Skin of body (tissue), 2 donors: ENCODE measurements around the gene ADAMTS14. TPM values are rescaled to one million over a fixed set of nuclear protein-coding genes. Genes with fewer than 3 reads are reported as not detected.
"Not testable (repeated sequence)": the region's sequence is repeated elsewhere in the genome, so short reads cannot be mapped to it uniquely, and the experiment has no call there.

Source experiments
- DNase-seq: peaks from one replicate; lab custom pipeline; 2025; lab: John Stamatoyannopoulos, UW
- total RNA-seq: library from RNA; depleted of rRNA; stranded (reverse); fragments of >200 nt; gene quantifications from one replicate; pipeline ENCODE4 v1.2.3, GENCODE V29; 2014

Gene ADAMTS14
- total RNA-seq, 1 donor from 2014 or later = 5.2 TPM

DNA sequence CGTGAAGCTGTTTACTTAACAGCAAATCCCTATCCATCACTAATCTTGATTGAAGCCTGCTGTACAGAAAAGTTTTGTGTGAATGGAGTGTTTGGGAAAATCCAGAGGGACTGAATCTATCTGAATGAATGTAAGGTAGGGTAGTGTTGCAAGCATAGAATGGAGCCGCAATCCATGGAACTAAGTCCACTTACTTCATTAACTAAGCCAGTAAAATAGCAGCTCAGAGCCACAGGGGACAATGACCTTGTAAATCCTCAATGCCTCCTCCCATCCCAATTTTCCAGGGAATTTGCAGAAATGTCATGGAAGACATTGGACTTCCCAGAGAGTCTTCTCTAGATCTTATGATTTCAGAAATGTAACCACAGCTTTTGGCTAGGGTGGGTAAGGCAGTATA is 97.7 kb downstream of the ADAMTS14 start:
- DNase-seq = no peak

DNA sequence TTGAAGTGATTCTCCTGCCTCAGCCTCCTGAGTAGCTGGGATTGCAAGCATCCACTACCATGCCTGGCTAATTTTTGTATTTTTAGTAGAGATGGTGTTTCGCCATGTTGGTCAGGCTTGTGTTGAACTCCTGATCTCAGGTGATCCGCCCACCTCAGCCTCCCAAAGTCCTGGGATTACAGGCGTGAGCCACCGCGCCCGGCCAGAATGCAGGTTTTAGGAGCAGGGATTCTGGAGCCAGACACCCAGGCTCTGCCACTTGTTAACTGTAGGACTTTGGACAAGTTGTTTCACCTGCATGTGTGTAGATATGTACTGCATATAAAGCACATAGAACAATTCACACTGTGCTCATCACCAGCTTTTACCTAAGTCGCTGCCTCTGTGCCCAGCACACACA is 98.2 kb downstream of the ADAMTS14 start:
- not testable (repeated sequence) for DNase-seq

DNA sequence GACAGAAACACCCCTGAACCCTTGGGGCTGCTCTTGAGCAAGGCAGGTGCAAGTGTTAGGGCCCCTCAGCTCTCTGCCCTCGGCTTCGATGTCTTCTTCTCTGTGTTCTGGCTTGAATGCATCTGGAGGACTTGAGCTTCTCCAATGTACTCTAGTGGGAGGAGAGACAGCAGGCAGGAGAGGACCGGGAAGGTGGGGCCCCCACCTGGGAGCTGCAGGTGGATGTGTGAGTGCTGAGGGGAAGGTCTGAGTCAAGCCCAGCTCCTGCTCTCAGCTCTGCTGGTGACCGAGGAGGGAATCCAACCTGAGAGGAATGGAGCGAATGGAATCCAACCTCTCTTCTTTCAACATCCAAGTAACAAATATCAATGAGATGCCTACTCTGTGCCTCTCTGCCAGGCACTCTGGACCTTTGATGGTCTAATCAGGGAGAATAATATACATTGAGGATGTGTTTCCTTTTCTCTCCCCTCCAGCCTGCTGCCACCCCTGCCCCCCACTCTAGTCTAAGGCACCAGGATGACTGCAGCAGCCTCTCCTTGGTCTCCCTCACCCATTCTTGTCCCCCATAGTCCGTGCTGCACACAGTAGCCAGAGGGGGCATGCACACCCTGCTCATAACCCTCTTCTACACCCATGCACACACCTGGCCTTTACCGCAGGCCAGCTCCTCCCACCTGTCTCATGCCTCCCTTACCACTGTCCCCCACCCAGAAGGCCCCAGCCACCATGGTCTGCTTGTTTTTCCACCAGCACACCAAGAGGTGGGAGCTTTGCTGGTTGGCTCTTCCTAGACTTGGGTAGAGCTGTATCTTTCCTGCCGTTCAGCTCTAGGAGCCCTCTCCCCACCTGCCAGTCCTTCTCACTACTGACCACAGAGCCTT is 99.2 kb downstream of the ADAMTS14 start:
- DNase-seq = no peak

DNA sequence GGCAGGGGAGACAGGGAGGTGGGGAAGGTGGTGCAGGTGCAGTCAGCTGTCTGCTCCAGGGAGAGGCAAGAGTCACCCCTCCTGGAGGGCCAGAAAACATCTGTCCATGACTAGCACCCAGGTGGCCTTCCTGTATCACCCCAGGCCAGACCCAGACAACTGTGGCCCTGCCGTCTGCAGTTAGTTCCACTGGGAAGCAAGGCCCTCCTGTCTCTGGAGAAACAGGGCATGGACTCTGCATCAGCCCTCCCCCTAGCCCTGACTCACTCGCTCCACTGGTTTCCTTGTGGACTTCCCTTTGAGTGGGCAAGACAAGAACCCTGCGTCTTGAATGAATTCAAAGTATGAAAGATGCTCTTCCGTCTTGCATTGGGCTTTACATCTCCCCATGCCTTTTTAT is 100.3 kb downstream of the ADAMTS14 start:
- no peak for DNase-seq

DNA sequence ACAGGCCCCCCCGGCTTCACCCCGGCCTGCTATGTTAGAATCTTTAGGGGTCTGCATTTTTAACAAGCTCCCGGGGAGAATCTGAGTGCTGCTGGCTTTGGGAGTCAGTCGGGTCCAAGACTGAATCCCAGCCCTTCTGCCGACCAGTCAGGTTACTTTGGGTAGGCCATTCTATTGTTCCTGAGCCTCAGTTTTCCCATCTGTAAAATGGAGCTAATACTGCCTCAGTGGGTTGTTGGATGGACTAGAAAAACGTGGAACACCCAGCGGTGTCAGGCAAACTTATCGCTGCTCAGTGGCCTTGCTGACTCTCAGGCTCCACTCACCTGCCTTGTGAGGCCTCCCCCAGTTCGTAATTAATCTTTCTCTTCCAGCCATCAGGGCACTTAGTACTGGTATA is 101.2 kb downstream of the ADAMTS14 start:
- DNase-seq = no peak

DNA sequence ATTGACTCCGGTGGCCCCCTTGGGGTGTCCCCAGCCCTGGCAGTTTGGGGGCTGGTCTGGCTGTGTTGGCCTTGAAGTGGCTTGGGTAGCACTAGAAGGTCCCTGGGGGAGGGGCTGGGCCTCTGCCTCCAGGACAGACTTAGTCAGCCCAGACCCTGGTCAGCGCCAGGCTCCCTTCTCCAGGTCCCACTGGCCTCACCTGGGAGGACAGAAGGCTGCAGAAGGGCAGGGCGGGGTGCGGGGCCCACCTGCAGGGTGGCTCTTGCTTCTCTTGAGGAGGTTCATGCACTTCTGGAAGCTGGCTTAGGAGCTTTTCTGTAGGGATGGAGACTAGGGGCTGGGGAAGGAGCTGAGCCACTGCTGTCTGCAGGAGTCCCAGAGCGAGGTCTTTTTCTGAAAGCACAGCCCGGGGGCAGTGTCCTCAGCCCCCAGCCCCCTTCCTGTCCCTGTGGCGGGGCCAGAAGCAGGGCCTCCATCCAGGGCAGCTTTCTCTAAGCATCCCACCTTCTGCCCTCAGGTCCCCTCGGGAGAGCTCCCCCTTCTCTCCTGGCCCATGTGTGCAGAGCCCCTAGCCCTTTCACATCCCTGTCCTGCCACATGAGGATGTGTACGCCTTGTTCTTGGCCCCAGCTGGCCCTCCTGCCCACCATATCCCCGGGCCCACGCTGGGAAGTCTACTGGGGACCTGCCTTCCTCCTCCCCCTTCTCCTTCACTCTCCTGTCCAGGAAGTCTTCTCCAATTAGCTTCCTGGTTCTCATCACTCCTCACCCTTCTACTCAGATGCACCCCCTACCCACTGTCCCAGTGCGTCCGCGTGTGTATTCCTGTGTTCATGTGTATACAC is 101.9 kb downstream of the ADAMTS14 start:
- DNase-seq = no peak

DNA sequence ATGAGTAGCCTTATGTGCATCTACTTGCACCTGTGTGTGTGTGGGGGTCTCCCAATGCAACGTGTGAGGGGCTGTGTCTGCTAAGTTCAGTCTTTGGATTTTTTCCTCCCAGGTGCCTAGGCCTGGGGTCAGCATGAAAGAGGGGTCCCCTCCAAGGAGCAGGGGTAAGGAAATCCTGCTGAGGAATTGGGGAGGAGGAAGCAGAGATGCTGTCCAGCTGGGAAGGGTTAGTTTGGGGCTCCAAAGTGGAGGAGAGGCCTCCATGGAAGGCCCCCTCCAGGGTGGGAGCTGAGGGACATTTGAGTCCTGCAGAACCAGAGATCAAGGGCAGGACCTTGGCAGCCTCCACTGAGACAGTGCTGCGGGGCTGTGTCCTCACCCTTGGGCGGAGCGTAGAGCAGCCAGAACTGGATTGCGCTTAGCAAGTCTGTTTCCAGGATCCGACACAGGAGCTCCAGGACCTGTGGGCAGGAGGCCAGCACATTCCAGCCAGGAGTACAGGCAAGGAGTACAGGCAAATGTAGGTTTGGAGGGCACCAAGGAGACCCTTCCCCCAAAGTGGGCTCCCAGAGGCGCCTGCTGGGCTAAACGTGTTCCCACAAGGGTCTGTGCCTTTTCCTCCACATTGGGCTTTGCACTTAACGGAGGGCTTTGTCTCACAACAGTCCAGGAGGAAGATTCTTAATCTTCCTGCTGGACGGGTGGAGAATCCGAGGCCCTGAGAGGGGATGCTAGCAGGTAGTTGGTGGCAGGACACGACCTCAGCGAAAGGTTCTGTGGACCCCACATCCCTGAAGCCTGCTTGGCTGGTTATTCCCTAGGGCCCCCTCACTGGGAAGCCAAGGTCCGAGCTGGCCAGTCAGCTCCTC is 102.7 kb downstream of the ADAMTS14 start:
- DNase-seq = no peak

DNA sequence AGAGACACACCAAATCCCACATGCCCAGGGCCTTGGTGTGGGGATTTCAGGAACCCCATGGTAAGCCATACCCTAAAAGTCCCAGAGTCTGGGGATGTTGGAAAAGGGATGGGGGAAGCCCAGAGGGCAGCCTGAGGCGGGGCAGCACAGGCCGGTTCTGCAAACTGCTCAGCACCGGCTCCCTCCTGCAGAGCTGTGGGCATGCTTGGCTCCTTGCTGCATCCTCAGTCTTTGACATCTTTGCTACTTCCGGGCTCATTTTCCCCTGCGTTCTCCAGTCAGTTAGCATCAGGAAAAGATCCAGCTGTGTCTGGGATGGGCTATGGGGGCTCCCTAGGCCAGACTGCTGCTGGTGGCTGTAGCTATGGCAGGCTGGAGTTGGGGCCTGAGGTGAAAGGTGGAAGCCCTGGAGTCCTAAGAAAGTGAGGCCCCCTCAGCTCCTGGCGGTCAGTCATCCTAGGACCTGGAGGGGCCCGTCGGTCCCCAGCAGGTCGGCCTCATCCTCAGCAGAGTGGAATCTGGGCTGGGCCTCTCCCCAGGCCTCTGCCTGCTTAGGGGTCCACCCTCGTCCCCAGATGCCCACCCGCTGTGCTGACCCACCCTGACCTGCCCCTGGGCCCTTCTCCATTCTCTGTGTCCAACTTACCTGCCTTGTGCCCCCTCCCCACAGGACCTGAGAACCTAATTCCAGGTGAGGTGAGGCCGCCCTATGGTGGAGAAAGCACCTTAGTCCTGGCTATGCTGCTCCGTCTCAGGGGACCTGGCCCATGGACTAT is 103.6 kb downstream of the ADAMTS14 start:
- DNase-seq = no peak

- DNase-seq = no peak
Observed at GRCh38 chr10:70776455-70777005, 104.2 kb downstream of the ADAMTS14 start.

DNA sequence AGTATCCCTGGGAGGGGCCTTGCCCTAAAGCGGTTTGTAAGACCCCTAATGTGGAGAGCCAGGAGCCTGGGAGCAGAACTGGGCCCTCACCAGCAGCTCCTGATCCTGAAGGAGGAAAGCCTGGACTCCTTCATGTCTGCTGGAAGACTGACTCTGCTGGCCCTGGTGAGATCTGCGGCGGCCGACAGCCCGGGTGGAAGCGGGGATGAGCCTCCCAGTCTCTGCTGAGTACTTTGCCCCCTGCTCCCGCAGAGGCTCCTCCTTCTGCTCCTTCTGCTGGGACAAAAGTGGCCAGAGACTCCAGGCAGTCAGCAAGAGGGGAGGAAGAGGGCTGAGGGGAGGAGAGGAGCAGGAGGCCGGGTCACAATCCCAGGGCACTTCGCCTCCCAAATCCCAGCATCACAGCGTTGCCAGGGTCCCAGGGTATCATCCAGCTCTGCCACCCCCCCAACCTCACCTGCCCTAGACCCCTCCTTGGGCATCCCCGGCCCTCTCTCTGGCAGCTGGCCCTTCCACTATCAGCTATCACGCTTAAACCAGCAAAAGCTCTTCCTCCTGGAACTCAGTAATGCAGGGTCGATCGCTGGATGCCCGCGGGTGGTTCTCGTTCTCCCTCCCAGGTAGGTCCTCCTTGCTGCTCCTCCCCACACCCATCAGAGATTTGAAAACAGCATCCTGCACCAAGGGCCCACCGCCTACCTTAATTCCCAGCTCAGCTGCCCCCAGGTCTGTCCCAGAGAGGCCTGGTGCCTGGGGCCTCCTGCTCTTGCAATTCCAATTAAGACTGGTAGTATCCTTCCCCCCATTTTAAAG is 105.0 kb downstream of the ADAMTS14 start:
- DNase-seq = no peak

GRCh38 chr10:70778267-70778924 is 106.1 kb downstream of the ADAMTS14 start:
- no peak for DNase-seq

- DNase-seq = peak; percentile 85
Observed at GRCh38 chr10:70779088-70779487, 106.8 kb downstream of the ADAMTS14 start.

GRCh38 chr10:70779511-70780369 is 107.4 kb downstream of the ADAMTS14 start:
- DNase-seq = no peak

DNA sequence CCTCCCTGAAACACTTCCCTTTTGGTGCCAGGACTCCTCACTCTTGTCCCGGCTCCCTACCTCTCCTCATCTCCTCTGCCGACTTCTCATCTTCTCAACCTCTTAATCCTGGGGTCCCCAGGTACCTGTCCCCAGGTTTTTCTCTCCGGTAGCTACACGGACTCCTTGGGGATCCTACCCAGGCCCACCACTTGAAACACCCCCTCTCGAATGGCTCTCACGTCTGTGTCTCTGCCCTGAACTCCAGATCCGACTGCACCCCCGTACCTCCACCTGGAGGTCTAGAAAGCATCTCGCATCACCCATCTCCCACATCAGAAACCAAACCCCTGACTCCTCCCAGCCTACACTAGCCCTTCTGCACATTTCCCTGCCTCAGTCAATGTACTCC is 108.1 kb downstream of the ADAMTS14 start:
- DNase-seq = no peak

DNA sequence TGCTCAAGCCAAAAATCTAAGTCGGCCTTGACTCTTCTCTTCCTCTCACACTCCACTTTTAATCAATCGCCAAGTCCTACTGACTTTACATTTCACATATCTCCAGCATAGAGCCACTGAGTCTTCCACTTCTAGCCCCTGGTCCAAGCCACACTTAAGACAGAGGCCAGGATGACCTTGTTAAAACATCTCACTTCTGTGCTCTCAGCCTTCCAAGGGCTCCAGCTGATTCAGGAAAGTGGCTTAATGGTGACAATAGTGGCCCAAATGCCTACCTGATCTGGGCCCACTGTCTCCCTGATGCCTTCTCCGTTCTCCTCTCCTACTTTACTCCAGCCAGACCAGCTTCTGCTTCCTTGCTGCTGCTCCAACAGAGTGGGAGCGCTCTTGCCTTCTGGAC is 108.5 kb downstream of the ADAMTS14 start:
- DNase-seq = no peak

DNA sequence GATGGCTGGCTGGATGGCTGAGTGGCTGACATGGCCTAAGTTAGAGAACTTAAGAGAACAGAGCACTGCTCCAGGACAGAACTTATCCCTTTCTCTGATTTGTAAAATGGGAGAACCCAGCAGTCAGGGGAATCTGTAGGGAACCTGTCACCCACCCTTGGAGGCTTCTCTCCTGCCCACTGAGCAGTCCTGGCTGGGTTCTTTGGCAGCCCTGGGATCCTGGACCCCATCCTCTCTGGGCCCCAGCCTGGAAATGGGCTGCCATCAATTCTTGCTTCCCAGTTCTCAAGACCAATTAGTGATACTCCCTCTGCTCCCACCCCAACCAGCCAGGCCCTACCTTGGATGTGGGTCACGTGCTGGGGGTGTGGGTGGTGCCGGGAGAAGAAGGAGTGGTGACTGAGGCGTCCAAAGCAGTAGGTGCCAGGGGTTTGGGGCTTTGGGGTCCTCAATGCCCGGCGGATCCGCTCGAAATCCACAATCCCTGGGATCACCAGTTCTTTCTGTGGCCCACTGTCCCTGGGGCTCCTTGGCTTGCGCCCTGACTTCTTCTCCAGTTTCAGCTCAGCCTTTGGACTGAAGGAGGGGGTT is 109.2 kb downstream of the ADAMTS14 start:
- DNase-seq = no peak

GRCh38 chr10:70782086-70782745 is 109.9 kb downstream of the ADAMTS14 start:
- DNase-seq = no peak
